Ovary (tissue), 3 donors: ENCODE results near the gene RABL6.

Source experiments
- CTCF ChIP-seq, 3 donors: fragments of 450-650 bp in 2 of 3; fragments of 200-600 bp in 1 of 3; IDR thresholded peaks; one replicate each; pipeline versions ENCODE4 v1.5.1 to v1.8.0; 2016 to 2022; ENCODE audit warnings: antibody characterized with exemption in 3 of 3, mild to moderate bottlenecking in 1 of 3
- POLR2A ChIP-seq: fragments of 450-650 bp; IDR thresholded peaks from one replicate; pipeline ENCODE4 v1.6.1; 2017; ENCODE audit warnings: antibody characterized with exemption, mild to moderate bottlenecking, moderate library complexity
- donor health status: DM: no; HTN: no; CAD: no.

GRCh38 chr9:136839229-136840139 is 31.7 kb downstream of the RABL6 start:
- no peak for TF ChIP-seq CTCF (IDR thresholded peaks at IDR 0.05)
- TF ChIP-seq POLR2A, result no peak
